ENCODE data around the gene SLC38A5. TPM values are rescaled to one million over a fixed set of nuclear protein-coding genes. Genes with fewer than 3 reads are reported as not detected.

The SLC38A5 gene
- total and polyA plus RNA-seq, 8 donors, result 21.2 to 70.7 (median 38.6) TPM

DNA sequence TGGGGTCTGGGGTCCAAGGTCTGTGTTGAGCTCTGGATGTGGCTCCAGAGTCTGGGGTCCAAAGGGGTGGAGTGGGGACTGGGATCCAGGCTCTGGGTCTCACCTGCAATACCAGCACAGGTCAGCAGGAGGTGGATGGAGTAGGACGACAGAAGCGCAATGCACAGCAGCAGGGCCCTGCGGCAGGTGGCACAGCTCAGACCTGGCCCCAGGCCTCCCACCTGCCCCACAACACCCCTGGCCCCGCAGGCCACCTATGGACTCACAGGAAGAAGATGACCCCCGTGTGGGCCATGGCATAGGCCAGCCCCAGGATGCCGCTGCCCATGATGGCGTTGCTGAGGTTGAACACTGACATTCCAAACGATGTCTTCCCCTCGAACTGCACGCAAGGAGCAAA is 3.4 kb downstream of the SLC38A5 start:
- H3K4me3 ChIP-seq, result peak overlapping the region in 1 of 2 donors; percentile 35

DNA sequence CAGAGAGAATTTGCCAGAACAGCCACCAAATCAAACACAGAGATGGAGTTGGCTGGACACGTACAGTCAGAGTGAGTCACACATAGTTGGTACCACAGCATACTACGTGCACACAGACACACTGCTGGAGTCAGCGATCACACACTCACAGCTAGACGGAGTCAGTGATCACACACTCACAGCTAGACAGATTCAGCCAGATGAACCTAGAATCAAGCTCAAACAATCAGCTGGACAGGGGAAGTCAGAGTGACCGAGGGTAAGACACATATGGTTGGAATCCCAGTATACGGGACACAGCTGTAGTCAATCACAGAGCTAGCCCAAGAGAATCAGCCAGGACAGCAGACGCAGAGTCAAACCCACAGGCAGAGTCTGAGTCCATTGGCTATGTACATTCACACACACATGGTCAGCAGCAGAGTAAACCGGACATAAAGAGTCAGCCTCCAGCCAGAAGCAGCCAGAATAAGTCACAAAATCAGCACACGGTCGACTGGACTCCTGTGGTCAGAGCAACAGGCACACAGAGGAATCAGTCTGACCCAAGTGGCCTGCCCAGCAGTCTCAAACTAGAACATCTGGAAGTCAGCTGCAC is 4.6 kb downstream of the SLC38A5 start:
- H3K27me3 ChIP-seq, result no peaks in the 10 kb centered on the region
- ATAC-seq (peak; percentile 45), DNase-seq (peak in 2 of 4 donors; percentile 73 to 81)
- no peaks in the 10 kb centered on the region for H3K36me3 ChIP-seq
- intact Hi-C loops (cut with DNase I), result no loop called here
- H3K4me3 ChIP-seq, result peak overlapping the region in 1 of 2 donors; percentile 14
- H3K27ac ChIP-seq, result no peak overlapping the region
- H3K9me3 ChIP-seq, result no peaks in the 10 kb centered on the region
- H3K4me1 ChIP-seq, result no peaks in the 10 kb centered on the region
- TF ChIP-seq, protein P1, sequence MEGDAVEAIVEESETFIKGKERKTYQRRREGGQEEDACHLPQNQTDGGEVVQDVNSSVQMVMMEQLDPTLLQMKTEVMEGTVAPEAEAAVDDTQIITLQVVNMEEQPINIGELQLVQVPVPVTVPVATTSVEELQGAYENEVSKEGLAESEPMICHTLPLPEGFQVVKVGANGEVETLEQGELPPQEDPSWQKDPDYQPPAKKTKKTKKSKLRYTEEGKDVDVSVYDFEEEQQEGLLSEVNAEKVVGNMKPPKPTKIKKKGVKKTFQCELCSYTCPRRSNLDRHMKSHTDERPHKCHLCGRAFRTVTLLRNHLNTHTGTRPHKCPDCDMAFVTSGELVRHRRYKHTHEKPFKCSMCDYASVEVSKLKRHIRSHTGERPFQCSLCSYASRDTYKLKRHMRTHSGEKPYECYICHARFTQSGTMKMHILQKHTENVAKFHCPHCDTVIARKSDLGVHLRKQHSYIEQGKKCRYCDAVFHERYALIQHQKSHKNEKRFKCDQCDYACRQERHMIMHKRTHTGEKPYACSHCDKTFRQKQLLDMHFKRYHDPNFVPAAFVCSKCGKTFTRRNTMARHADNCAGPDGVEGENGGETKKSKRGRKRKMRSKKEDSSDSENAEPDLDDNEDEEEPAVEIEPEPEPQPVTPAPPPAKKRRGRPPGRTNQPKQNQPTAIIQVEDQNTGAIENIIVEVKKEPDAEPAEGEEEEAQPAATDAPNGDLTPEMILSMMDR (IDR thresholded peaks at IDR 0.05), result no peak

More for the DNA sequence above, 3.4 kb downstream of the SLC38A5 start:
- no peak for DNase-seq
- no peak for ATAC-seq
- Histone ChIP-seq H3K27ac (no peak overlapping the region), H3K36me3 (no peaks in the 10 kb centered on the region), H3K27me3 (no peaks in the 10 kb centered on the region), H3K9me3 (no peaks in the 10 kb centered on the region), H3K4me1 (no peaks in the 10 kb centered on the region)
- TF ChIP-seq, protein P1 (IDR thresholded peaks at IDR 0.05), result no peak
- intact Hi-C loops (cut with DNase I), result no loop called here

DNA sequence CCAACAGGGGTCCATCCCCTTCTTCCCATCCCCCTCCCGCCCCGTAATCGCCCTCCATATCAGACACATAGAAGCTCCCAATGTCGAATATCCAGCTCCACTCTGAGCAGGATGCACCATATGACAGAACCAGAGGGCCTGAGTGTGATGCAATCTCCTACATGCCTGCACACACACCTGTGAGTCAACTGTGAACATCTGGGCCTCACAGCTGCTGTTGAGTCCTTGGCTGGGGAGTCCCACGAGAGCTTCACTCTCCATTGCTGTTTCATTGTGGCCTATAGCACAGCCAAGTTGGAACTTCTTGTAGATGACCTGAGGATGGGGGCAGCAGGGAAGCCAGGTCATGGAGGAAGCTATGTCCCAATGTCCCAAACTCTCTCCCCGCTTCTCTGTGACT is 8.2 kb downstream of the SLC38A5 start:
- intact Hi-C loops (cut with DNase I), result no loop called here
- H3K4me3 ChIP-seq, result no peak overlapping the region
- H3K4me1 ChIP-seq, result no peaks in the 10 kb centered on the region
- H3K9me3 ChIP-seq, result no peaks in the 10 kb centered on the region
- no peaks in the 10 kb centered on the region for H3K36me3 ChIP-seq
- no peaks in the 10 kb centered on the region for H3K27me3 ChIP-seq
- ATAC-seq (no peak), DNase-seq (no peak)
- no peak overlapping the region for H3K27ac ChIP-seq
- TF ChIP-seq, protein P1 (IDR thresholded peaks at IDR 0.05), result no peak

DNA sequence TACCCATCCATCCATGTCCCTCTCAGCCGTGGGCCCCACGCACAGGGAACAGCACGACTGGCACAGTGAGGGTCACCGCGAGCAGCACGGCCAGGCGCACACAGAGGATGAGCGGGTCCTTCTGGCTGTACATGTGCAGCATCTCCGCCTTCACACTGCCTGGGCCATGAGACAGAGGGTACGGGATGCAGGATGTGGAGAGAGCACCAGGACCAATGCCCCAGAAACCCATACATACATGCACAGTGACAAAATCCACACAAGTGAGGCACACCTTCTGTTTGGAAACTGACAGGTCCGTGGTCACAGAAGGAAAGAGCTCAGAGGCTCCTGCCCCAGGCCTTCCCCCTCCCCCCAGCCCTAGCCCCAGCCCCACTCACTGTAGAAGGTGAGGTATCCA is 9.5 kb downstream of the SLC38A5 start:
- no peak for DNase-seq
- H3K4me3 ChIP-seq, result no peak overlapping the region
- intact Hi-C loops (cut with DNase I), result no loop called here
- no peaks in the 10 kb centered on the region for H3K4me1 ChIP-seq
- ATAC-seq, result no peak
- H3K27me3 ChIP-seq, result no peaks in the 10 kb centered on the region
- no peak overlapping the region for H3K27ac ChIP-seq
- no peaks in the 10 kb centered on the region for H3K9me3 ChIP-seq
- TF ChIP-seq, protein P1 (IDR thresholded peaks at IDR 0.05), result no peak
- H3K36me3 ChIP-seq, result no peaks in the 10 kb centered on the region

DNA sequence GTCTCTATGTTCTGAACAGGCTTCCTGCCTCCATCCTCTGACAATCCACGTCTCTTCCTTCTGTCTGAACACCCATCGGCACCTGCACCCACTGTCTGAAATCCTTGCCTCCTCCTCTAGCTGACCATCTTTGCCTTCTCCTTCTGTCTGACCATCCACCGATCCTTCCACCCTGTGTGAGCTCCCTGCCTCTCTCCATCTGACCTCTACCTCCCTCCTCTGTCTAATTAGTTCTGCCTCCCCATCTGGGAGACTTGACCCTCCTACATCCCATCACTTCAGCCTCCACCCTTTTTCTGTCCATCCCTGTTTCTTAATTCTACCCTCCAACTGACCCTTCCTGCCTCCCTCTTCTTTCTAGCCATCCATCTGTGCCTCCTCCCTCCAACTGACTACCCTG is 10.0 kb downstream of the SLC38A5 start:
- ATAC-seq (no peak), DNase-seq (no peak)
- no peak overlapping the region for H3K27ac ChIP-seq
- H3K36me3 ChIP-seq, result no peaks in the 10 kb centered on the region
- H3K4me1 ChIP-seq, result no peaks in the 10 kb centered on the region
- intact Hi-C loops (cut with DNase I), result no loop called here
- no peaks in the 10 kb centered on the region for H3K9me3 ChIP-seq
- no peaks in the 10 kb centered on the region for H3K27me3 ChIP-seq
- TF ChIP-seq, protein P1 (IDR thresholded peaks at IDR 0.05), result no peak
- H3K4me3 ChIP-seq, result no peak overlapping the region
